Skin epidermis (tissue), 12 donors: ENCODE data around the gene MAT2B.

ENCODE experiments used
- H3K27ac ChIP-seq, 21 experiments: fragments of 200-600 bp; sonication (generic) in 11 of 21; one replicate each; pipeline ENCODE4 v1.5.0; 2020; ENCODE audit warnings: mild to moderate bottlenecking in 3 of 21, inconsistent platforms in 2 of 21, moderate library complexity in 2 of 21
- H3K4me3 ChIP-seq, 7 experiments: fragments of 200-600 bp; sonication (generic) in 2 of 7; one replicate each; pipeline ENCODE4 v1.5.0; 2020; ENCODE audit warnings: inconsistent platforms in 2 of 7, mild to moderate bottlenecking in 2 of 7, moderate library complexity in 1 of 7

Gene MAT2B

GRCh38 chr5:163505368-163506094 lies at the start of gene MAT2B:
MAT2B (plus strand) TSS chr5:163505619; CDS start chr5:163505687, 68 bp downstream.
- Histone ChIP-seq H3K27ac (peak within 1 kb of the TSS; percentile 85 to 99 (median 97)), H3K4me3 (peak within 1 kb of the TSS; percentile 65 to 91 (median 78))

GRCh38 chr5:163456029-163456589 lies 49.3 kb upstream of the MAT2B start:
- Histone ChIP-seq H3K27ac (no peak overlapping the region), H3K4me3 (no peak overlapping the region)

- Histone ChIP-seq H3K4me3 (no peak overlapping the region), H3K27ac (no peak overlapping the region)
Observed at GRCh38 chr5:163456840-163457239, 48.6 kb upstream of the MAT2B start.

- Histone ChIP-seq H3K27ac (peak overlapping the region in 20 of 21 experiments; percentile 80 to 99 (median 94)), H3K4me3 (peak overlapping the region; percentile 46 to 86 (median 74))
Observed at GRCh38 chr5:163458778-163459385, 46.5 kb upstream of the MAT2B start.

- Histone ChIP-seq H3K27ac (peak overlapping the region; percentile 35 to 99 (median 94)), H3K4me3 (peak overlapping the region; percentile 46 to 86 (median 74))
Observed at GRCh38 chr5:163459462-163459818, 46.0 kb upstream of the MAT2B start.

- Histone ChIP-seq H3K4me3 (peak within 1 kb of the TSS; percentile 46 to 86 (median 74)), H3K27ac (peak within 1 kb of the TSS; percentile 35 to 99 (median 94))
Observed at GRCh38 chr5:163459819-163460561, 45.4 kb upstream of the MAT2B start, which contains the start of gene NUDCD2. NUDCD2 (minus strand) TSS chr5:163460102; CDS start chr5:163460050, 52 bp downstream.

- H3K4me3 ChIP-seq: peak within 1 kb of the TSS; percentile 46 to 86 (median 74)
- peak within 1 kb of the TSS; percentile 35 to 99 (median 94) for H3K27ac ChIP-seq
Observed at GRCh38 chr5:163460562-163461171, 44.8 kb upstream of the MAT2B start, which contains the start of gene HMMR. HMMR (plus strand) TSS chr5:163460632; CDS start chr5:163460693, 61 bp downstream.

- H3K27ac ChIP-seq: peak overlapping the region in 2 of 21 experiments; percentile 37 to 49
- H3K4me3 ChIP-seq: no peak overlapping the region
Observed at GRCh38 chr5:163463063-163463435, 42.4 kb upstream of the MAT2B start.

- Histone ChIP-seq H3K27ac (no peak overlapping the region), H3K4me3 (no peak overlapping the region)
Observed at GRCh38 chr5:163467682-163468081, 37.7 kb upstream of the MAT2B start.

- no peak overlapping the region for H3K27ac ChIP-seq
- H3K4me3 ChIP-seq: no peak overlapping the region
Observed at GRCh38 chr5:163473635-163474243, 31.7 kb upstream of the MAT2B start.

GRCh38 chr5:163475411-163475810 lies 30.0 kb upstream of the MAT2B start:
- H3K4me3 ChIP-seq: no peak overlapping the region

GRCh38 chr5:163478126-163478981 lies 27.1 kb upstream of the MAT2B start:
- no peak overlapping the region for H3K27ac ChIP-seq
- H3K4me3 ChIP-seq: no peak overlapping the region

More at GRCh38 chr5:163475411-163475810, 30.0 kb upstream of the MAT2B start:
- H3K27ac ChIP-seq: no peak overlapping the region

GRCh38 chr5:163478982-163479271 lies 26.5 kb upstream of the MAT2B start:
- Histone ChIP-seq H3K4me3 (no peak overlapping the region), H3K27ac (no peak overlapping the region)

GRCh38 chr5:163489055-163489744 lies 16.2 kb upstream of the MAT2B start:
- Histone ChIP-seq H3K27ac (no peak overlapping the region), H3K4me3 (no peak overlapping the region)

GRCh38 chr5:163489745-163490075 lies 15.7 kb upstream of the MAT2B start:
- Histone ChIP-seq H3K27ac (no peak overlapping the region), H3K4me3 (no peak overlapping the region)

GRCh38 chr5:163496286-163496685 lies 9.1 kb upstream of the MAT2B start:
- no peak overlapping the region for H3K27ac ChIP-seq
- no peak overlapping the region for H3K4me3 ChIP-seq

GRCh38 chr5:163497315-163497714 lies 8.1 kb upstream of the MAT2B start:
- no peak overlapping the region for H3K4me3 ChIP-seq

GRCh38 chr5:163498886-163499285 lies 6.5 kb upstream of the MAT2B start:
- Histone ChIP-seq H3K4me3 (no peak overlapping the region), H3K27ac (no peak overlapping the region)

More at GRCh38 chr5:163497315-163497714, 8.1 kb upstream of the MAT2B start:
- H3K27ac ChIP-seq: no peak overlapping the region
